ENCODE data around the gene SEMA3C. TPM values are rescaled to one million over a fixed set of nuclear protein-coding genes. Genes with fewer than 3 reads are reported as not detected.

The SEMA3C gene
- total and polyA plus RNA-seq, 2 donors (not counting 1 experiment from before 2014, with no cell fraction given), result 0.06 TPM; not detected in 1

DNA sequence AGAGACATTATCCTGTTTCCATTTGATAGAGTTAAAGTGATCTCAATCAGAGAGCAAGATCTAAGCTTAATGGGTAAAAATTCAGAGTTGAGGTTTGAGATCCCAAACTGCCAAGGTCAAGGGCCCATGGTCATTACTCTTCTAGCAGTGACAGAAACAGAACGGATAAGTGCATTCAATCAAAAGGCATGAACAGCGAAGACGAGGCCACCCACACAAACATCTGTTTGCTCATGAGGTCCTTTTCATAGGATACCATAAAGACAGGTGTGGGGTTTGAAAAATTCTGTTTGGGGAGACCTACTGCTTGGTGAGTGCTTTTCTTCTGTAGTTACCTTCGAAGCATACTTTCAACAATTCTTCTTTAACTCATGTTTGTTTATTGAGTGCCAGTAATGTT, 58.3 kb downstream of the SEMA3C start:
- ChIA-PET CTCF (no interaction called here), POLR2A (no interaction called here)
- intact Hi-C loops (cut with micrococcal nuclease), result no loop called here
- TF ChIP-seq EZH2 (IDR thresholded peaks at IDR 0.05; ENCODE audit: borderline replicate concordance, insufficient read depth, low read depth, low read length, poor library complexity, severe bottlenecking), result no peak
- TF ChIP-seq, protein P1, sequence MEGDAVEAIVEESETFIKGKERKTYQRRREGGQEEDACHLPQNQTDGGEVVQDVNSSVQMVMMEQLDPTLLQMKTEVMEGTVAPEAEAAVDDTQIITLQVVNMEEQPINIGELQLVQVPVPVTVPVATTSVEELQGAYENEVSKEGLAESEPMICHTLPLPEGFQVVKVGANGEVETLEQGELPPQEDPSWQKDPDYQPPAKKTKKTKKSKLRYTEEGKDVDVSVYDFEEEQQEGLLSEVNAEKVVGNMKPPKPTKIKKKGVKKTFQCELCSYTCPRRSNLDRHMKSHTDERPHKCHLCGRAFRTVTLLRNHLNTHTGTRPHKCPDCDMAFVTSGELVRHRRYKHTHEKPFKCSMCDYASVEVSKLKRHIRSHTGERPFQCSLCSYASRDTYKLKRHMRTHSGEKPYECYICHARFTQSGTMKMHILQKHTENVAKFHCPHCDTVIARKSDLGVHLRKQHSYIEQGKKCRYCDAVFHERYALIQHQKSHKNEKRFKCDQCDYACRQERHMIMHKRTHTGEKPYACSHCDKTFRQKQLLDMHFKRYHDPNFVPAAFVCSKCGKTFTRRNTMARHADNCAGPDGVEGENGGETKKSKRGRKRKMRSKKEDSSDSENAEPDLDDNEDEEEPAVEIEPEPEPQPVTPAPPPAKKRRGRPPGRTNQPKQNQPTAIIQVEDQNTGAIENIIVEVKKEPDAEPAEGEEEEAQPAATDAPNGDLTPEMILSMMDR (IDR thresholded peaks at IDR 0.05), result no peak
- H4K20me1 ChIP-seq (ENCODE audit: control insufficient read depth, insufficient read depth, low read length, poor library complexity, severe bottlenecking), result no peaks in the 10 kb centered on the region
- no peak overlapping the region for H2AFZ ChIP-seq (ENCODE audit: insufficient read depth, low read depth, low read length, poor library complexity, severe bottlenecking)
- no peak for ATAC-seq (ENCODE audit: low read depth)
- WGBS (ENCODE audit: insufficient coverage), result 100% methylated on average over 1 of the region's 4 CpGs
- no peaks in the 10 kb centered on the region for H3K79me2 ChIP-seq (ENCODE audit: control insufficient read depth, insufficient read depth, low read length)
- H3K4me1 Mint-ChIP-seq, result no peaks in the 10 kb centered on the region
- no peaks in the 10 kb centered on the region for H3K4me1 ChIP-seq (ENCODE audit: control insufficient read depth in 2 of 2, insufficient read depth in 2 of 2, low read length in 2 of 2)
- H3K4me2 ChIP-seq (replicated peaks; ENCODE audit: low read depth, low read length, poor library complexity, severe bottlenecking), result no peak overlapping the region
- H3K36me3 ChIP-seq (replicated peaks in 1 of 2; ENCODE audit: control extremely low read depth in 1 of 2, control insufficient read depth in 1 of 2, extremely low read depth in 1 of 2, insufficient read depth in 2 of 2, low read length in 1 of 2), result no peaks in the 10 kb centered on the region
- no peaks in the 10 kb centered on the region for H3K27me3 ChIP-seq (replicated peaks in 1 of 4; ENCODE audit: control extremely low read depth in 1 of 4, control insufficient read depth in 3 of 4, insufficient read depth in 4 of 4, low read length in 3 of 4)
- H3K9ac ChIP-seq (ENCODE audit: low read length), result no peak overlapping the region
- H3K27ac ChIP-seq (ENCODE audit: low read length in 2 of 2), result no peak overlapping the region
- no peaks in the 10 kb centered on the region for H3K9me3 ChIP-seq (ENCODE audit: control extremely low read depth in 1 of 3, control insufficient read depth in 2 of 3, insufficient read depth in 1 of 3, low read length in 2 of 3)
- H3K27ac Mint-ChIP-seq, result no peak overlapping the region
- DNase-seq, result no peak
- no peaks in the 10 kb centered on the region for H3K9me3 Mint-ChIP-seq (ENCODE audit: insufficient read depth)
- H3K4me3 Mint-ChIP-seq, result no peak overlapping the region
- H3K4me3 ChIP-seq (ENCODE audit: control extremely low read depth in 1 of 5, extremely low read depth in 1 of 5, insufficient read depth in 1 of 5, low read depth in 2 of 5, low read length in 4 of 5), result no peak overlapping the region
- H3K27me3 Mint-ChIP-seq, result no peaks in the 10 kb centered on the region

DNA sequence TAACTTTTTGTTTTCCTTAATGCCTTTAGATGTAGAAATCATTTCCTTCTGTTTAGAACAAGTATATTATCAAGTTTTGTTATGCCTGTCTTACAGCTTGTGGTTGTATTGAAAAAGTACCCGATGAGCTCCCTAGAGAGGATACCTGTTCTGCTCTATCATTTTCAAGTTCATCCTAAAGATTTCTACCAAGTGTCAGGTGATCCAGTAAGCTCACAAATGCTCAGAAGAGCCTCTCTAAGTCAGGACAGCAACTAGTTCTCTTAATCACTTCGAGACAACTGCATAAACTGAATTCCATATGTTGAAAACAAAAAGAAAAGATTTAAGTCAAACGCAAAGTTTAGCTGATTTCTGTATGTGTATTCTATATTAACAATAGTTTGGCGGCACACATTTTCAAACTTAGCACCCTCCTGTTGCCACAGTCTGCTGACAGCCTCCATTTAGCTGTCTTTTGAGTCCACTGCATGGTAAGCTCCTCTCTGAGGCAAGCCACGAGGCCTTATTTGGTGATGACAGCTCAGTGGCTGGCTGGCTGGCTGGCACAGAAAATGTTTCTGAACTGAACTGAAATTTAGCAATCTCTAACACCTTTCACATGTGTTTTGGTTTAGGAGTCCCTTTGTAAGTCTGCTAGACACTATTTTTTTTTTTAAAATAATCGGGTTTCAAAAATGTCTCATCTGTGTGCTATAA, 59.4 kb downstream of the SEMA3C start:
- Histone ChIP-seq H4K20me1 (ENCODE audit: control insufficient read depth, insufficient read depth, low read length, poor library complexity, severe bottlenecking) (no peaks in the 10 kb centered on the region), H3K4me1 (ENCODE audit: control insufficient read depth in 2 of 2, insufficient read depth in 2 of 2, low read length in 2 of 2) (no peaks in the 10 kb centered on the region), H3K27me3 (replicated peaks in 1 of 4; ENCODE audit: control extremely low read depth in 1 of 4, control insufficient read depth in 3 of 4, insufficient read depth in 4 of 4, low read length in 3 of 4) (no peaks in the 10 kb centered on the region), H3K36me3 (replicated peaks in 1 of 2; ENCODE audit: control extremely low read depth in 1 of 2, control insufficient read depth in 1 of 2, extremely low read depth in 1 of 2, insufficient read depth in 2 of 2, low read length in 1 of 2) (no peaks in the 10 kb centered on the region), H3K4me3 (ENCODE audit: control extremely low read depth in 1 of 5, extremely low read depth in 1 of 5, insufficient read depth in 1 of 5, low read depth in 2 of 5, low read length in 4 of 5) (no peak overlapping the region), H3K79me2 (ENCODE audit: control insufficient read depth, insufficient read depth, low read length) (no peaks in the 10 kb centered on the region), H3K9me3 (ENCODE audit: control extremely low read depth in 1 of 3, control insufficient read depth in 2 of 3, insufficient read depth in 1 of 3, low read length in 2 of 3) (no peaks in the 10 kb centered on the region), H3K4me2 (replicated peaks; ENCODE audit: low read depth, low read length, poor library complexity, severe bottlenecking) (no peak overlapping the region), H3K9ac (ENCODE audit: low read length) (no peak overlapping the region), H3K27ac (ENCODE audit: low read length in 2 of 2) (no peak overlapping the region), H2AFZ (ENCODE audit: insufficient read depth, low read depth, low read length, poor library complexity, severe bottlenecking) (no peak overlapping the region)
- Mint-ChIP-seq H3K27ac (no peak overlapping the region), H3K4me3 (no peak overlapping the region), H3K27me3 (no peaks in the 10 kb centered on the region), H3K4me1 (no peaks in the 10 kb centered on the region), H3K9me3 (ENCODE audit: insufficient read depth) (no peaks in the 10 kb centered on the region)
- WGBS (ENCODE audit: insufficient coverage), result 50% methylated on average over 1 of the region's 6 CpGs
- ATAC-seq (ENCODE audit: low read depth) (no peak), DNase-seq (no peak)
- intact Hi-C loops (cut with micrococcal nuclease), result no loop called here
- ChIA-PET CTCF (no interaction called here), POLR2A (no interaction called here)
- TF ChIP-seq EZH2 (IDR thresholded peaks at IDR 0.05; ENCODE audit: borderline replicate concordance, insufficient read depth, low read depth, low read length, poor library complexity, severe bottlenecking), result no peak
- TF ChIP-seq, protein P1 (IDR thresholded peaks at IDR 0.05), result no peak

Data from B cell (primary cell).